Right lobe of liver (tissue), 4 donors: ENCODE measurements around the gene SCUBE2.

Source experiments
- CTCF ChIP-seq, 4 donors: fragments of 200-600 bp in 3 of 4; fragments of 450-650 bp in 1 of 4; IDR thresholded peaks; one replicate each; pipeline versions ENCODE4 v1.5.1 to v1.8.0; 2016 to 2022; ENCODE audit warnings: antibody characterized with exemption in 4 of 4, mild to moderate bottlenecking in 2 of 4
- POLR2A ChIP-seq: fragments of 450-650 bp; IDR thresholded peaks from one replicate; pipeline ENCODE4 v1.6.1; 2017; ENCODE audit warnings: antibody characterized with exemption, mild to moderate bottlenecking
- donor health status: DM: no; HTN: no; CAD: no.
- donor health status: DM: no; HTN: no; CAD: no.
- donor health status: DM: no; HTN: yes; CAD: no.

DNA sequence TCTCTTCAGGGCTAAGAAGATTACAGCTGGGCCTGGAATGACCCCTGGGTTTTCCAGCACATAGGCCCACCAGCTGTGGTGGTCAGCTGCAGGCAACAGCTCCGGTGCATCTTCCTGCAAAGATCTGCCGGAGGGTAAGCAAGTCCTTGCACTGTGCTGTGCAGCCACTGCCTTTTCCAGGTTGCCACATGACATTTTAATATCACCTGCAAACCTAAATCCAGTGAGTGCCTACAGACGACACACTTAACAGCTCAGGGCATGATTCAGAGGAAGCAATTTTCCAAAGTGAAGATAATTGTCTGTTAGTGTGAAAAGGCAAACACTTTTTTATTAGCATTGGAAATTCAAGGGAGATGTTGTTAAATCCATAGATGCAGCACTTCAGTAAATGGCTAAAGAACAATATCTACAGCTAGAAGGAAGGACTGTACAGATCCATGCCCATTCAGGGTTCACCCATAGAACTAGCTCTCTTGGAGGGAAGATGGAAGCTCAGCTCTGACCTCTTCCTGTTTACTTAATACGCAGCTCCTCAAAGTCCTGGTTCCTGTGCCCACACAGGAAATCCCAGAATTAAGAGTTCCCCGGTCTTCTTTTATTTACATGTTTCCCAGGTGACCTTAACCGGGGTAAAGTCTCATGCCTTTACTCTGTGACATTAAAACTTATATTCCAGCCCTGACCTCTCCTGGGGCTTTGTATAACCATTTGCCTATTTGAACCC is 74.3 kb downstream of the SCUBE2 start:
- TF ChIP-seq CTCF (IDR thresholded peaks at IDR 0.05) (no peak), POLR2A (no peak)
